MM.1S (cell line): ENCODE measurements around the gene LIN7B.

Experiments used
- EZH2 ChIP-seq: fragments of 300-600 bp; sonication (generic); optimal IDR thresholded peaks from 2 replicates; pipeline ENCODE3; 2017; ENCODE audit warnings: low read depth, mild to moderate bottlenecking, antibody characterized with exemption, low read length, mixed read lengths
- TF ChIP-seq, protein P1 (sequence below): fragments of 300-600 bp; sonication (generic); IDR thresholded peaks from 2 replicates; pipeline ENCODE4 v1.5.1; 2016; ENCODE audit warnings: antibody characterized with exemption, low read length, mixed read lengths

- TF ChIP-seq, protein P1, sequence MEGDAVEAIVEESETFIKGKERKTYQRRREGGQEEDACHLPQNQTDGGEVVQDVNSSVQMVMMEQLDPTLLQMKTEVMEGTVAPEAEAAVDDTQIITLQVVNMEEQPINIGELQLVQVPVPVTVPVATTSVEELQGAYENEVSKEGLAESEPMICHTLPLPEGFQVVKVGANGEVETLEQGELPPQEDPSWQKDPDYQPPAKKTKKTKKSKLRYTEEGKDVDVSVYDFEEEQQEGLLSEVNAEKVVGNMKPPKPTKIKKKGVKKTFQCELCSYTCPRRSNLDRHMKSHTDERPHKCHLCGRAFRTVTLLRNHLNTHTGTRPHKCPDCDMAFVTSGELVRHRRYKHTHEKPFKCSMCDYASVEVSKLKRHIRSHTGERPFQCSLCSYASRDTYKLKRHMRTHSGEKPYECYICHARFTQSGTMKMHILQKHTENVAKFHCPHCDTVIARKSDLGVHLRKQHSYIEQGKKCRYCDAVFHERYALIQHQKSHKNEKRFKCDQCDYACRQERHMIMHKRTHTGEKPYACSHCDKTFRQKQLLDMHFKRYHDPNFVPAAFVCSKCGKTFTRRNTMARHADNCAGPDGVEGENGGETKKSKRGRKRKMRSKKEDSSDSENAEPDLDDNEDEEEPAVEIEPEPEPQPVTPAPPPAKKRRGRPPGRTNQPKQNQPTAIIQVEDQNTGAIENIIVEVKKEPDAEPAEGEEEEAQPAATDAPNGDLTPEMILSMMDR, result no peak
- no peak for TF ChIP-seq EZH2
Observed at GRCh38 chr19:49086296-49086695, 27.9 kb upstream of the LIN7B start.
